ENCODE measurements around the gene ZFYVE21.

ZFYVE21 gene

GRCh38 chr14:103711516-103712431, 3.8 kb upstream of the ZFYVE21 start:
- no peak for TF ChIP-seq CTCF (IDR thresholded peaks at IDR 0.05; ENCODE audit: insufficient read depth, low read depth, low read length, missing control alignments)
- DNase-seq (ENCODE audit: low read depth) = no peak
- H3K4me3 ChIP-seq (ENCODE audit: low read depth, low read length) = no peak overlapping the region

DNA sequence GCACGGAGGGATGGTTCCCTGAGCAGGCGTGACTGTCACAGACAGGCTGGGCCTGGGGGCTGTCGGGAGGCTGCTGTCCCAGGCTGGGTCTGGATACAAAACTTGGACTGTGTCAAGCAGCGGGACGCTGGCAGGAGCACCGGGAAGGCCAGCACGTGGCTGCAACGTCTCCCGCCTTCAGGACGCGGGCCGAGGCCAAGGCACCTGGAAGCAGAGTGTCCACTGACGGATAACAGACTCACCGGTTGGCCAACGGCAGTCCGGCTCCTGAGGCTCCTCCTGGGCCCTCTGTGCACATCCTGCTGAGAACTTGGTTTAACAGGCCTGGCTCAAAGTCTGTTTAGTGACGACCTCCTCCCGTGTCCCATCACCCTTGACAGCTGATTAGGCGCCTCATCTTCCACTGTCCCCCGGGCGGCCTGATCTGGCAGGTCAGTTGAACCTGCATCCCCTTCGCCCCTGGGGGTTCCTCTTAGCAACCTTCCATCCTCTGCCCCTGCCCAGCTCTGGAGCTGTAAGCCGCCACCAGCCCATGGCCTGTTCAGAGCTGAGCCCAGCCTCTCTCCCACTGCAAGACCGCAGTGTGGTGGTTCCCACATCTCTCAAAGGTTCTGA, 2.9 kb upstream of the ZFYVE21 start:
- H3K4me3 ChIP-seq (ENCODE audit: low read depth, low read length) = no peak overlapping the region
- TF ChIP-seq CTCF (IDR thresholded peaks at IDR 0.05; ENCODE audit: insufficient read depth, low read depth, low read length, missing control alignments) = no peak
- DNase-seq (ENCODE audit: low read depth) = no peak

DNA sequence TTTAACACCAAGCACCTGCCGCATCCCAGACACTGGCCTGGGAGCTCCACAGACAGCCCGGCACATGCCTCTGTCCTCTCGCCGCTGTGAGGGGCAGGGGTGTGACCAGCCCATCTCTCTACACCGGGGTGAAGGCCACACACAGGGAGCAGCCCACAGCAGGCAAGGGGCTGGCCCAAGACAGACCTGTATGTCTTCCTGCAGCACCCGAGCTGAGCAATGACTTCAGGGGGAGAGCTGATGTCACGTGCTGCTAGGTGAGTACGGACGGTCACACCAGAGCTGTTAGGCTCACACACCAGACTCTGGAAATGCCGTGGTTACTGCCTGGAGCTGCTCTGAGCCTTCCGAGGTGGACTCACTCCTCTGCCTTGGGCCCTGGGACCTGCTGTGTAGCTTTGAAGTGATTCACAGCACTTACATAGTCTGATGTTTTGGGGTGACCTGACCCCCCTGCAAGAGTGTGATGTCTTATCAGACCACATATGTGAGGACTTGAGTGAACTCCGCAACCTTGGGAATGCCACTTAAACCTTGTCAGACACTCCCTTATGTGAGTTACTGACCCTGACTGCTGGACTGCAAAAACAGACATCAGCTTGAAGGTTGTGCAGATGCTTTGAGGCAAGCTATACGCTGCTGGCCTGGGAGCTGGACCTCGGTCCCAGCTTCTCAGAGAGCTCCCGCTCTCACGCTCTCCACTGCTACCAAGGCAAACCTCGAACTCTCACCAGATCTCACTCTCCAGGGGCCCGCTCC, 2.1 kb upstream of the ZFYVE21 start:
- DNase-seq (ENCODE audit: low read depth) = no peak
- no peak overlapping the region for H3K4me3 ChIP-seq (ENCODE audit: low read depth, low read length)
- no peak for TF ChIP-seq CTCF (IDR thresholded peaks at IDR 0.05; ENCODE audit: insufficient read depth, low read depth, low read length, missing control alignments)

- H3K4me3 ChIP-seq (ENCODE audit: low read depth, low read length) = peak overlapping the region; percentile 74
- TF ChIP-seq CTCF (IDR thresholded peaks at IDR 0.05; ENCODE audit: insufficient read depth, low read depth, low read length, missing control alignments) = no peak
- DNase-seq (ENCODE audit: low read depth) = no peak
These were observed 1.4 kb upstream of the ZFYVE21 start for GRCh38 chr14:103714063-103714724.

- no peak for DNase-seq (ENCODE audit: low read depth)
- no peak for TF ChIP-seq CTCF (IDR thresholded peaks at IDR 0.05; ENCODE audit: insufficient read depth, low read depth, low read length, missing control alignments)
- peak overlapping the region; percentile 74 for H3K4me3 ChIP-seq (ENCODE audit: low read depth, low read length)
These were observed 636 bp downstream of the ZFYVE21 start for GRCh38 chr14:103716091-103716801.

DNA sequence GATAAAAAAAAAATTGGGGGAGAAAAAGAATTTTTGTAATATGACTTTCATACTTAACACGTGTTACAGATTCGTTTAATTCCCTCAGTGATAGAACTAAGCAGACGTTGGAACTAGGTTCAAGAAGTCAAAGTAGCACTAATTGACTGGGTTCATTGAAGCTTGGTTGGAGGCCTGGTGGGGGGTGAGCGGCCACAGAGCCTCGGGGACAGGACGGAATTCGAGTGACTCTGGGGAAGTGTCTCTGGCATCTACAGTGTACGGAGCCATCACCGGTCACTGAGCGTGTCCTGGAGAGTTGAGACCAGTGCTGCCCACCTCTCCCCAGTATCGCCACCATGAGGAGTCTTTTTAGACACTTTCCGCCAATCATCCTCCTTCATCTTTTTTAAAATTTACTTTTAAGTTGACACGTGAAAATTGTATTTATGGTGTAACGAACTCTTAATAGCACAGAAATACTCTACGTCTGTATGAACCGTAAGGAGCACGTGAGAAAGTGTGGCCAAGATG, 1.3 kb downstream of the ZFYVE21 start:
- peak overlapping the region; percentile 74 for H3K4me3 ChIP-seq (ENCODE audit: low read depth, low read length)
- DNase-seq (ENCODE audit: low read depth) = no peak
- no peak for TF ChIP-seq CTCF (IDR thresholded peaks at IDR 0.05; ENCODE audit: insufficient read depth, low read depth, low read length, missing control alignments)
